ENCODE measurements around the gene DHRS9.

GRCh38 chr2:169110419-169110818 lies 41.1 kb downstream of the DHRS9 start:
- no peak for TF ChIP-seq CTCF (IDR thresholded peaks at IDR 0.05)
- TF ChIP-seq POLR2A (IDR thresholded peaks at IDR 0.05), result no peak
